Measurements from ENCODE around the gene SPRR2A. TPM values are rescaled to one million over a fixed set of nuclear protein-coding genes. Genes with fewer than 3 reads are reported as not detected.
"Not testable (repeated sequence)": the region's sequence is repeated elsewhere in the genome, so short reads cannot be mapped to it uniquely, and the experiment has no call there.

Gene SPRR2A
- total and polyA plus RNA-seq, 7 donors = 0.22 to 0.56 (median 0.34) TPM; not detected in 4

DNA sequence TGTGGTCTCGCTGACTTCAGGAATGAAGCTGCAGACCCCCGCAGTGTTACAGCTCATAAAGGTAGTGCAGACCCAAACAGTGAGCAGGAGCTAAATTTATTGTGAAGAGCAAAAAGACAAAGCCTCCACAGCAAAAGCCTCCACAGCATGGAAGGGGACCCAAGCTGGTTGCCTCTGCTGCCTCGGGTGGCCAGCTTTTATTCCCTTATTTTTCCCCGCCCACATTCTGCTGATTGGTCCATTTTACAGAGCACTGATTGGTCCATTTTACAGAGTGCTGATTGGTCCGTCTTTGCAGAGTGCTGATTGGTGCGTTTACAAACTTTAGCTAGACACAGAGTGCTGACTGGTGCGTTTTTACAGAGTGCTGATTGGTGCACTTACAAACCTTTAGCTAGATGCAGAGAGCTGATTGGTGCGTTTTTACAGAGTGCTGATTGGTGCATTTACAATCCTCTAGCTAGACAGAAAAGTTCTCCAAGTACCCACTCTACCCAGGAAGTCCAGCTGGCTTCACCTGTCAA lies 46.0 kb downstream of the SPRR2A start:
- H3K36me3 ChIP-seq (ENCODE audit: insufficient read depth in 1 of 2, low read depth in 1 of 2); H3K9me3 ChIP-seq; ATAC-seq; H3K4me3 ChIP-seq; DNase-seq; H3K27me3 ChIP-seq (ENCODE audit: insufficient read depth in 3 of 3, low read length in 2 of 3); intact Hi-C loops (cut with DNase I); H3K4me1 ChIP-seq; H3K27ac ChIP-seq: not testable (repeated sequence)
- 75 to 78% (median 77%) methylated on average over 8 of the region's 8 CpGs for WGBS, 3 donors

Other genes starting within 250 kb of the SPRR2A start
- not detected for gene LCE1B, start 245.5 kb downstream of the SPRR2A start, total RNA-seq
- not detected for gene LCE1B, start 245.5 kb downstream of the SPRR2A start, polyA plus RNA-seq
- gene LCE1A, start 230.0 kb downstream of the SPRR2A start, total RNA-seq = not detected
- not detected for gene LCE1A, start 230.0 kb downstream of the SPRR2A start, polyA plus RNA-seq
- gene LCE6A, start 214.7 kb downstream of the SPRR2A start, total RNA-seq = not detected
- not detected for gene LCE6A, start 214.7 kb downstream of the SPRR2A start, polyA plus RNA-seq
- gene LCE7A, start 197.5 kb downstream of the SPRR2A start, total RNA-seq = not detected
- gene LCE7A, start 197.5 kb downstream of the SPRR2A start, polyA plus RNA-seq = not detected
- gene SMCP, start 179.2 kb downstream of the SPRR2A start, total RNA-seq = not detected
- gene SMCP, start 179.2 kb downstream of the SPRR2A start, polyA plus RNA-seq = not detected
- gene IVL, start 149.0 kb downstream of the SPRR2A start, total RNA-seq = not detected
- under 1 TPM in 1 of 3 donors, not detected in 2; 0.04 TPM for gene IVL, start 149.0 kb downstream of the SPRR2A start, polyA plus RNA-seq
- not detected for gene SPRR5, start 110.3 kb downstream of the SPRR2A start, total RNA-seq
- gene SPRR5, start 110.3 kb downstream of the SPRR2A start, polyA plus RNA-seq = not detected
- gene SPRR4, start 86.9 kb downstream of the SPRR2A start, total RNA-seq = not detected
- not detected for gene SPRR4, start 86.9 kb downstream of the SPRR2A start, polyA plus RNA-seq
- gene SPRR1A, start 73.4 kb downstream of the SPRR2A start, total RNA-seq = not detected
- not detected for gene SPRR1A, start 73.4 kb downstream of the SPRR2A start, polyA plus RNA-seq
- 1 to 10 TPM in 1 of 4 donors, under 1 TPM in 1, not detected in 2; 0.32 to 1.1 TPM for gene SPRR3, start 55.8 kb downstream of the SPRR2A start, total RNA-seq
- gene SPRR3, start 55.8 kb downstream of the SPRR2A start, polyA plus RNA-seq = 1 to 10 TPM in 1 of 3 donors, under 1 TPM in 1, not detected in 1; 0.82 to 1.2 TPM
- gene SPRR1B, start 26.3 kb downstream of the SPRR2A start, total RNA-seq = not detected
- under 1 TPM in 1 of 3 donors, not detected in 2; 0.23 TPM for gene SPRR1B, start 26.3 kb downstream of the SPRR2A start, polyA plus RNA-seq
- not detected for gene SPRR2D, start 16.4 kb downstream of the SPRR2A start, total RNA-seq
- gene SPRR2D, start 16.4 kb downstream of the SPRR2A start, polyA plus RNA-seq = not detected
- gene SPRR2B, start 14.1 kb upstream of the SPRR2A start, total RNA-seq = not detected
- not detected for gene SPRR2B, start 14.1 kb upstream of the SPRR2A start, polyA plus RNA-seq
- not detected for gene SPRR2E, start 37.0 kb upstream of the SPRR2A start, total RNA-seq
- gene SPRR2E, start 37.0 kb upstream of the SPRR2A start, polyA plus RNA-seq = under 1 TPM in 1 of 3 donors, not detected in 2; 0.14 TPM
- gene SPRR2F, start 56.0 kb upstream of the SPRR2A start, total RNA-seq = not detected
- gene SPRR2F, start 56.0 kb upstream of the SPRR2A start, polyA plus RNA-seq = not detected
- gene SPRR2G, start 93.4 kb upstream of the SPRR2A start, total RNA-seq = not detected
- gene SPRR2G, start 93.4 kb upstream of the SPRR2A start, polyA plus RNA-seq = not detected
- not detected for gene LELP1, start 145.9 kb upstream of the SPRR2A start, total RNA-seq
- gene LELP1, start 145.9 kb upstream of the SPRR2A start, polyA plus RNA-seq = not detected
- gene PRR9, start 160.1 kb upstream of the SPRR2A start, total RNA-seq = not detected
- gene PRR9, start 160.1 kb upstream of the SPRR2A start, polyA plus RNA-seq = under 1 TPM in 1 of 3 donors, not detected in 2; 0.04 TPM
- not detected for gene LORICRIN, start 202.2 kb upstream of the SPRR2A start, total RNA-seq
- under 1 TPM in 2 of 3 donors, not detected in 1; 0.06 to 0.25 TPM for gene LORICRIN, start 202.2 kb upstream of the SPRR2A start, polyA plus RNA-seq